ENCODE results near the gene MAMDC2.
"Not testable (repeated sequence)": the region's sequence is repeated elsewhere in the genome, so short reads cannot be mapped to it uniquely, and the experiment has no call there.

MAMDC2 gene

GRCh38 chr9:70036641-70037040 is 7.0 kb upstream of the MAMDC2 start:
- DNase-seq (ENCODE audit: low read depth) = no peak

GRCh38 chr9:70038171-70038621 is 5.5 kb upstream of the MAMDC2 start:
- not testable (repeated sequence) for DNase-seq (ENCODE audit: low read depth)

- no peak for DNase-seq (ENCODE audit: low read depth)
Measured at GRCh38 chr9:70040376-70040903, 3.2 kb upstream of the MAMDC2 start.

- no peak for DNase-seq (ENCODE audit: low read depth)
Measured at GRCh38 chr9:70042461-70043215, 1.0 kb upstream of the MAMDC2 start.

- DNase-seq (ENCODE audit: low read depth) = no peak
Measured at GRCh38 chr9:70043285-70043684, 363 bp upstream of the MAMDC2 start.

GRCh38 chr9:70044490-70045307 is 1.1 kb downstream of the MAMDC2 start:
- DNase-seq (ENCODE audit: low read depth) = no peak

GRCh38 chr9:70045452-70045851 is 1.8 kb downstream of the MAMDC2 start:
- DNase-seq (ENCODE audit: low read depth) = no peak

- DNase-seq (ENCODE audit: low read depth) = no peak
Measured at GRCh38 chr9:70046274-70047070, 2.8 kb downstream of the MAMDC2 start.

- no peak for DNase-seq (ENCODE audit: low read depth)
Measured at GRCh38 chr9:70049236-70049635, 5.6 kb downstream of the MAMDC2 start.

- no peak for DNase-seq (ENCODE audit: low read depth)
Measured at GRCh38 chr9:70049672-70050271, 6.1 kb downstream of the MAMDC2 start.

- no peak for DNase-seq (ENCODE audit: low read depth)
Measured at GRCh38 chr9:70052768-70053167, 9.1 kb downstream of the MAMDC2 start.

- no peak for DNase-seq (ENCODE audit: low read depth)
Measured at GRCh38 chr9:70053864-70054263, 10.2 kb downstream of the MAMDC2 start.

- no peak for DNase-seq (ENCODE audit: low read depth)
Measured at GRCh38 chr9:70054521-70054920, 10.9 kb downstream of the MAMDC2 start.

- no peak for DNase-seq (ENCODE audit: low read depth)
Measured at GRCh38 chr9:70055406-70056210, 12.0 kb downstream of the MAMDC2 start.

- DNase-seq (ENCODE audit: low read depth) = no peak
Measured at GRCh38 chr9:70056211-70056944, 12.7 kb downstream of the MAMDC2 start.

- DNase-seq (ENCODE audit: low read depth) = no peak
Measured at GRCh38 chr9:70058569-70059116, 15.0 kb downstream of the MAMDC2 start.

- no peak for DNase-seq (ENCODE audit: low read depth)
Measured at GRCh38 chr9:70060148-70060882, 16.7 kb downstream of the MAMDC2 start.

- DNase-seq (ENCODE audit: low read depth) = no peak
Measured at GRCh38 chr9:70060883-70061507, 17.3 kb downstream of the MAMDC2 start.

- DNase-seq (ENCODE audit: low read depth) = no peak
Measured at GRCh38 chr9:70061776-70062175, 18.1 kb downstream of the MAMDC2 start.
